Activated CD4-positive, CD25-positive, alpha-beta regulatory T cell (primary cell): ENCODE results near the gene OR13D1.
"Not testable (repeated sequence)": the region's sequence is repeated elsewhere in the genome, so short reads cannot be mapped to it uniquely, and the experiment has no call there.

Source experiments
- DNase-seq, 4 experiments: peaks; one replicate each; lab custom pipeline; 2025; lab: John Stamatoyannopoulos, UW

The OR13D1 gene

GRCh38 chr9:104694218-104694617 lies at the start of gene OR13D1:
Gene OR13D1 (plus strand): TSS chr9:104694518. CDS start chr9:104694518, 0 bp downstream.
- no peak for DNase-seq

GRCh38 chr9:104658496-104659195 lies 35.7 kb upstream of the OR13D1 start:
- DNase-seq = no peak

GRCh38 chr9:104675611-104676010 lies 18.7 kb upstream of the OR13D1 start:
- no peak for DNase-seq

GRCh38 chr9:104682642-104683041 lies 11.7 kb upstream of the OR13D1 start:
- DNase-seq = no peak

- no peak for DNase-seq
Measured at GRCh38 chr9:104686081-104686480, 8.2 kb upstream of the OR13D1 start.

GRCh38 chr9:104700306-104700705 lies 6.0 kb downstream of the OR13D1 start:
- no peak for DNase-seq

GRCh38 chr9:104708737-104709136 lies 14.4 kb downstream of the OR13D1 start:
- not testable (repeated sequence) for DNase-seq

GRCh38 chr9:104711604-104712003 lies 17.3 kb downstream of the OR13D1 start:
- DNase-seq = no peak

- no peak for DNase-seq
Measured at GRCh38 chr9:104725014-104725413, 30.7 kb downstream of the OR13D1 start.

- DNase-seq = no peak
Measured at GRCh38 chr9:104738452-104738851, 44.1 kb downstream of the OR13D1 start.

- DNase-seq = no peak
Measured at GRCh38 chr9:104740621-104741020, 46.3 kb downstream of the OR13D1 start.

- DNase-seq = peak in 2 of 4 experiments; percentile 1 to 5
Measured at GRCh38 chr9:104743376-104743985, 49.2 kb downstream of the OR13D1 start.
